ENCODE results near the gene TLR1. TPM values are rescaled to one million over a fixed set of nuclear protein-coding genes. Genes with fewer than 3 reads are reported as not detected.

TLR1 gene
- total RNA-seq, 1 donor from 2014 or later = not detected

- no peak for TF ChIP-seq CTCF (conservative IDR thresholded peaks at IDR 0.05)
- no peak for DNase-seq (ENCODE audit: low read depth, low spot score)
- Mint-ChIP-seq H3K4me1 (peaks cover 21% of the 10 kb centered on the region), H3K4me3 (peak overlapping the region; percentile 17), H3K36me3 (ENCODE audit: low read depth) (peaks cover 8% of the 10 kb centered on the region), H3K27ac (ENCODE audit: unreplicated experiment) (no peak overlapping the region), H3K27me3 (ENCODE audit: low read depth) (no peaks in the 10 kb centered on the region), H3K9me3 (peaks cover 7% of the 10 kb centered on the region)
Observed at GRCh38 chr4:38752372-38752940, 52.1 kb downstream of the TLR1 start.

GRCh38 chr4:38751341-38752010 lies 53.1 kb downstream of the TLR1 start:
- H3K4me3 Mint-ChIP-seq = no peak overlapping the region
- no peak for DNase-seq (ENCODE audit: low read depth, low spot score)
- no peak overlapping the region for H3K27ac Mint-ChIP-seq (ENCODE audit: unreplicated experiment)
- no peaks in the 10 kb centered on the region for H3K27me3 Mint-ChIP-seq (ENCODE audit: low read depth)
- peaks cover 8% of the 10 kb centered on the region for H3K36me3 Mint-ChIP-seq (ENCODE audit: low read depth)
- peaks cover 11% of the 10 kb centered on the region for H3K9me3 Mint-ChIP-seq
- H3K4me1 Mint-ChIP-seq = peaks cover 21% of the 10 kb centered on the region
- TF ChIP-seq CTCF (conservative IDR thresholded peaks at IDR 0.05) = no peak

GRCh38 chr4:38749336-38749735 lies 55.3 kb downstream of the TLR1 start:
- Mint-ChIP-seq H3K27ac (ENCODE audit: unreplicated experiment) (no peak overlapping the region), H3K4me3 (no peak overlapping the region), H3K27me3 (ENCODE audit: low read depth) (no peaks in the 10 kb centered on the region), H3K9me3 (peaks cover 11% of the 10 kb centered on the region), H3K4me1 (peaks cover 21% of the 10 kb centered on the region), H3K36me3 (ENCODE audit: low read depth) (peaks cover 8% of the 10 kb centered on the region)
- no peak for TF ChIP-seq CTCF (conservative IDR thresholded peaks at IDR 0.05)
- DNase-seq (ENCODE audit: low read depth, low spot score) = no peak

- H3K27ac Mint-ChIP-seq (ENCODE audit: unreplicated experiment) = no peak overlapping the region
- DNase-seq (ENCODE audit: low read depth, low spot score) = no peak
- no peaks in the 10 kb centered on the region for H3K27me3 Mint-ChIP-seq (ENCODE audit: low read depth)
- peaks cover 11% of the 10 kb centered on the region for H3K9me3 Mint-ChIP-seq
- H3K4me1 Mint-ChIP-seq = peaks cover 28% of the 10 kb centered on the region
- TF ChIP-seq CTCF (conservative IDR thresholded peaks at IDR 0.05) = no peak
- peaks cover 8% of the 10 kb centered on the region for H3K36me3 Mint-ChIP-seq (ENCODE audit: low read depth)
- H3K4me3 Mint-ChIP-seq = no peak overlapping the region
Observed at GRCh38 chr4:38747629-38748028, 57.0 kb downstream of the TLR1 start.

Other genes with a start within 250 kb of the TLR1 start
- gene KLF3, start 140.6 kb downstream of the TLR1 start, total RNA-seq = 38.2 and 38.4 TPM in 2 replicates
- not detected in 2 replicates for gene TLR10, start 21.8 kb downstream of the TLR1 start, total RNA-seq
- gene TLR6, start 52.0 kb upstream of the TLR1 start, total RNA-seq = 0.11 and 0.19 TPM in 2 replicates
- gene FAM114A1, start 63.0 kb upstream of the TLR1 start, total RNA-seq = 11.3 and 13.4 TPM in 2 replicates
- gene TMEM156, start 227.6 kb upstream of the TLR1 start, total RNA-seq = not detected in 2 replicates